GM12875 (cell line): ENCODE results near the gene IGF2BP3.

Experiments used
- H3K4me3 ChIP-seq: one replicate; pipeline ENCODE4 v1.5.1; 2011; ENCODE audit warnings: low read depth, low read length, control low read depth
- TF ChIP-seq, protein P1 (sequence below): IDR thresholded peaks from 2 replicates; pipeline ENCODE4 v1.5.1; 2011; ENCODE audit warnings: low read depth, mild to moderate bottlenecking, control low read depth, inconsistent platforms, low read length, moderate library complexity, borderline replicate concordance; ENCODE audit not compliant: insufficient read depth

IGF2BP3 gene

GRCh38 chr7:23276947-23277346, 193.3 kb downstream of the IGF2BP3 start:
- TF ChIP-seq, protein P1, sequence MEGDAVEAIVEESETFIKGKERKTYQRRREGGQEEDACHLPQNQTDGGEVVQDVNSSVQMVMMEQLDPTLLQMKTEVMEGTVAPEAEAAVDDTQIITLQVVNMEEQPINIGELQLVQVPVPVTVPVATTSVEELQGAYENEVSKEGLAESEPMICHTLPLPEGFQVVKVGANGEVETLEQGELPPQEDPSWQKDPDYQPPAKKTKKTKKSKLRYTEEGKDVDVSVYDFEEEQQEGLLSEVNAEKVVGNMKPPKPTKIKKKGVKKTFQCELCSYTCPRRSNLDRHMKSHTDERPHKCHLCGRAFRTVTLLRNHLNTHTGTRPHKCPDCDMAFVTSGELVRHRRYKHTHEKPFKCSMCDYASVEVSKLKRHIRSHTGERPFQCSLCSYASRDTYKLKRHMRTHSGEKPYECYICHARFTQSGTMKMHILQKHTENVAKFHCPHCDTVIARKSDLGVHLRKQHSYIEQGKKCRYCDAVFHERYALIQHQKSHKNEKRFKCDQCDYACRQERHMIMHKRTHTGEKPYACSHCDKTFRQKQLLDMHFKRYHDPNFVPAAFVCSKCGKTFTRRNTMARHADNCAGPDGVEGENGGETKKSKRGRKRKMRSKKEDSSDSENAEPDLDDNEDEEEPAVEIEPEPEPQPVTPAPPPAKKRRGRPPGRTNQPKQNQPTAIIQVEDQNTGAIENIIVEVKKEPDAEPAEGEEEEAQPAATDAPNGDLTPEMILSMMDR: no peak
- no peak overlapping the region for H3K4me3 ChIP-seq

DNA sequence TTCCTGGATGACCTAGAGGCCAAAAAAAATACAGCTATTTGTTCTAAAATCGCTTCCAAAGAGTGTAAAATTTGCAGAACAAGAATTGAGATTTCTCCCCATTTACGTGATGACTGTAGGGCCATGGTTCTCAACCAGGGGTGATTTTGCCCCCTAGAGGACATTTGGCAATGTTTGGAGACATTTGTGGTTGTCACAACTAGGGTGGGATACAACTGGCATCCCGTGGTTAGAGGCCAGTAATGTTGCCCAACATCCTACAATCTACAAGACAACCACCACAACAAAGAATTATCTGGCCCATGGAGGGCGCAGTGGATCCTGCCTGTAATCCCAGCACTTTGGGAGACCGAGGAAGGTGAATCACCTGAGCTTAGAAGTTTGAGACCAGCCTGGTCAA, 193.9 kb downstream of the IGF2BP3 start:
- H3K4me3 ChIP-seq: no peak overlapping the region
- TF ChIP-seq, protein P1: peak; percentile 50; the same call in 1 of the 2 replicates

- TF ChIP-seq, protein P1: no peak
Observed at GRCh38 chr7:23275912-23276311, 194.4 kb downstream of the IGF2BP3 start.

DNA sequence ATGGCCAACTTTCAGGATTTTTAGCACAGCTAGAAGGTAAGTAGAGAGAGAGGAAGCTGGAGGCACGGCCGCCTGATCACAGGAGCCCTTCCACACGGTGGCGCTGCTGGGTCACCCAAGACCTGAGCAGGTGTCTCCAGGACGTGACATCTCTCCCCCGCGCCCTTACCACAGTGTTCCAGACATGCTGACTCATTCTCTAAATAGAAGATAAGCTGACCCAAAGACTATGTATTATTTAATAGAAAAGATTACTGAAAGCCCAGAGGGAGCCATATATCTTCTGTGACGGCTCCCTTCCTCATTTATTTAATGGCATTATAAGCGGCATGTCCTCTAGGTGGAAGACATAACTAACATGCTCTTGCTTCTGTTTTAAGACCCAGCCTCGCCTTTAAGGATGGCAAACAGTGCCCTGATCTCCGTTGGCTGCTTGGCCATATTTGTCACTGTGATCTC, 197.1 kb downstream of the IGF2BP3 start:
- TF ChIP-seq, protein P1: peak; percentile 94
- no peak overlapping the region for H3K4me3 ChIP-seq

More at GRCh38 chr7:23275912-23276311, 194.4 kb downstream of the IGF2BP3 start:
- no peak overlapping the region for H3K4me3 ChIP-seq

- TF ChIP-seq, protein P1: no peak
- H3K4me3 ChIP-seq: no peak overlapping the region
Observed at GRCh38 chr7:23272275-23272674, 198.0 kb downstream of the IGF2BP3 start.

GRCh38 chr7:23268746-23269145, 201.5 kb downstream of the IGF2BP3 start:
- no peak overlapping the region for H3K4me3 ChIP-seq
- TF ChIP-seq, protein P1: no peak

- no peak overlapping the region for H3K4me3 ChIP-seq
- TF ChIP-seq, protein P1: no peak
Observed at GRCh38 chr7:23268167-23268566, 202.1 kb downstream of the IGF2BP3 start.
